Peyer's patch (tissue), 4 donors: ENCODE data around the gene COL23A1. TPM values are rescaled to one million over a fixed set of nuclear protein-coding genes. Genes with fewer than 3 reads are reported as not detected.

ENCODE experiments used
- DNase-seq, 3 donors: peaks; one replicate each; pipeline ENCODE4 v3.0.0-alpha.2; 2017 to 2019
- H3K27ac ChIP-seq, 4 donors: fragments of 200-600 bp; sonication (generic); one replicate each; pipeline ENCODE4 v1.5.1; 2016 to 2019
- H3K27me3 ChIP-seq, 2 donors: fragments of 200-600 bp; sonication (generic); one replicate each; pipeline ENCODE4 v1.5.1; 2019
- H3K36me3 ChIP-seq, 3 donors: fragments of 200-600 bp; sonication (generic); one replicate each; pipeline ENCODE4 v1.5.1; 2016 to 2019
- H3K4me1 ChIP-seq, 4 donors: fragments of 200-600 bp; sonication (generic); one replicate each; pipeline ENCODE4 v1.5.1; 2016 to 2019
- H3K4me3 ChIP-seq, 4 donors: fragments of 200-600 bp; sonication (generic); 1 replicate in 3 of 4; 2 replicates in 1 of 4; pipeline ENCODE4 v1.5.1; 2016 to 2019; ENCODE audit warnings: mild to moderate bottlenecking in 1 of 4
- H3K9me3 ChIP-seq, 4 donors: fragments of 200-600 bp; sonication (generic); one replicate each; pipeline ENCODE4 v1.5.1; 2016 to 2019; ENCODE audit warnings: mild to moderate bottlenecking in 1 of 4
- POLR2A ChIP-seq, 2 donors: fragments of 450-650 bp; IDR thresholded peaks; one replicate each; pipeline ENCODE4 v1.5.1; 2017; ENCODE audit warnings: antibody characterized with exemption in 2 of 2, mild to moderate bottlenecking in 2 of 2, moderate library complexity in 2 of 2
- total RNA-seq, 4 donors: library from RNA; depleted of rRNA; stranded (reverse); fragments of >200 nt; gene quantifications; one replicate each; pipeline ENCODE4 v1.1.0, GENCODE V29; 2016
- TF ChIP-seq, protein P1 (sequence below), 6 experiments: fragments of 450-650 bp in 4 of 6; fragments of 200-600 bp in 2 of 6; sonication (generic) in 1 of 6; IDR thresholded peaks; one replicate each; pipeline ENCODE4 v1.5.1; 2017 to 2019; ENCODE audit warnings: antibody characterized with exemption in 6 of 6, mild to moderate bottlenecking in 3 of 6, moderate library complexity in 1 of 6

COL23A1 gene
- total RNA-seq, 4 donors from 2014 or later = 0.57 to 5.8 (median 1.2) TPM; not detected in 1

- no peaks in the 10 kb centered on the region for H3K9me3 ChIP-seq
- no peak overlapping the region for H3K27ac ChIP-seq
- H3K36me3 ChIP-seq = no peaks in the 10 kb centered on the region
- H3K27me3 ChIP-seq = no peaks in the 10 kb centered on the region
- DNase-seq = peak in 1 of 3 donors; percentile 16
- no peak overlapping the region for H3K4me3 ChIP-seq
- H3K4me1 ChIP-seq = no peaks in the 10 kb centered on the region
- no peak for TF ChIP-seq POLR2A (IDR thresholded peaks at IDR 0.05)
- TF ChIP-seq, protein P1, sequence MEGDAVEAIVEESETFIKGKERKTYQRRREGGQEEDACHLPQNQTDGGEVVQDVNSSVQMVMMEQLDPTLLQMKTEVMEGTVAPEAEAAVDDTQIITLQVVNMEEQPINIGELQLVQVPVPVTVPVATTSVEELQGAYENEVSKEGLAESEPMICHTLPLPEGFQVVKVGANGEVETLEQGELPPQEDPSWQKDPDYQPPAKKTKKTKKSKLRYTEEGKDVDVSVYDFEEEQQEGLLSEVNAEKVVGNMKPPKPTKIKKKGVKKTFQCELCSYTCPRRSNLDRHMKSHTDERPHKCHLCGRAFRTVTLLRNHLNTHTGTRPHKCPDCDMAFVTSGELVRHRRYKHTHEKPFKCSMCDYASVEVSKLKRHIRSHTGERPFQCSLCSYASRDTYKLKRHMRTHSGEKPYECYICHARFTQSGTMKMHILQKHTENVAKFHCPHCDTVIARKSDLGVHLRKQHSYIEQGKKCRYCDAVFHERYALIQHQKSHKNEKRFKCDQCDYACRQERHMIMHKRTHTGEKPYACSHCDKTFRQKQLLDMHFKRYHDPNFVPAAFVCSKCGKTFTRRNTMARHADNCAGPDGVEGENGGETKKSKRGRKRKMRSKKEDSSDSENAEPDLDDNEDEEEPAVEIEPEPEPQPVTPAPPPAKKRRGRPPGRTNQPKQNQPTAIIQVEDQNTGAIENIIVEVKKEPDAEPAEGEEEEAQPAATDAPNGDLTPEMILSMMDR (IDR thresholded peaks at IDR 0.05) = no peak
These were observed 299.0 kb downstream of the COL23A1 start for GRCh38 chr5:178291161-178291561.

DNA sequence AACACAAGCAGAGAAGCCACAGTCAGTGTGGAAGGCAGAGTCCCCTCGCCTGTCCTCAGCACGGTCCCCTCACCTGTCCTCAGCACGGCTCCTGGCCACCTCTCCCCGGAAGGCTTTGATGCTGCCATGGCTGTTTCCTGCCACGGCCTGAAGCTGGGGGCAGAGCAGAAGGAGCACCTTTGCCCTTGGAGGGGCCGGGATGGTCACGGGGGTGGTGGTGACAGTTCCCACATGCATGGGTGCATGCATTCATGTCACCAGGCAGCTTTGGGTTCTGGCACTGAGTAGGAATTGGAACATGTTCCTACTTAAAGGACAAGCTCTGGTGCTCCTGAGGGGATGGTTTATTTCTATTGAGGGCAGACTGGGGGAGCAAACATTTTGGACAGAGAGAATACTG lies 299.8 kb downstream of the COL23A1 start:
- no peak overlapping the region for H3K4me3 ChIP-seq
- no peak overlapping the region for H3K27ac ChIP-seq
- H3K36me3 ChIP-seq = no peaks in the 10 kb centered on the region
- no peaks in the 10 kb centered on the region for H3K9me3 ChIP-seq
- no peaks in the 10 kb centered on the region for H3K4me1 ChIP-seq
- TF ChIP-seq, protein P1 (IDR thresholded peaks at IDR 0.05) = no peak
- no peak for TF ChIP-seq POLR2A (IDR thresholded peaks at IDR 0.05)
- DNase-seq = no peak
- no peaks in the 10 kb centered on the region for H3K27me3 ChIP-seq

- no peak for DNase-seq
- H3K36me3 ChIP-seq = no peaks in the 10 kb centered on the region
- no peak overlapping the region for H3K4me3 ChIP-seq
- no peaks in the 10 kb centered on the region for H3K9me3 ChIP-seq
- no peak overlapping the region for H3K27ac ChIP-seq
- H3K27me3 ChIP-seq = no peaks in the 10 kb centered on the region
- TF ChIP-seq, protein P1 (IDR thresholded peaks at IDR 0.05) = no peak
- no peak for TF ChIP-seq POLR2A (IDR thresholded peaks at IDR 0.05)
- H3K4me1 ChIP-seq = no peaks in the 10 kb centered on the region
These were observed 300.8 kb downstream of the COL23A1 start for GRCh38 chr5:178289438-178289837.

DNA sequence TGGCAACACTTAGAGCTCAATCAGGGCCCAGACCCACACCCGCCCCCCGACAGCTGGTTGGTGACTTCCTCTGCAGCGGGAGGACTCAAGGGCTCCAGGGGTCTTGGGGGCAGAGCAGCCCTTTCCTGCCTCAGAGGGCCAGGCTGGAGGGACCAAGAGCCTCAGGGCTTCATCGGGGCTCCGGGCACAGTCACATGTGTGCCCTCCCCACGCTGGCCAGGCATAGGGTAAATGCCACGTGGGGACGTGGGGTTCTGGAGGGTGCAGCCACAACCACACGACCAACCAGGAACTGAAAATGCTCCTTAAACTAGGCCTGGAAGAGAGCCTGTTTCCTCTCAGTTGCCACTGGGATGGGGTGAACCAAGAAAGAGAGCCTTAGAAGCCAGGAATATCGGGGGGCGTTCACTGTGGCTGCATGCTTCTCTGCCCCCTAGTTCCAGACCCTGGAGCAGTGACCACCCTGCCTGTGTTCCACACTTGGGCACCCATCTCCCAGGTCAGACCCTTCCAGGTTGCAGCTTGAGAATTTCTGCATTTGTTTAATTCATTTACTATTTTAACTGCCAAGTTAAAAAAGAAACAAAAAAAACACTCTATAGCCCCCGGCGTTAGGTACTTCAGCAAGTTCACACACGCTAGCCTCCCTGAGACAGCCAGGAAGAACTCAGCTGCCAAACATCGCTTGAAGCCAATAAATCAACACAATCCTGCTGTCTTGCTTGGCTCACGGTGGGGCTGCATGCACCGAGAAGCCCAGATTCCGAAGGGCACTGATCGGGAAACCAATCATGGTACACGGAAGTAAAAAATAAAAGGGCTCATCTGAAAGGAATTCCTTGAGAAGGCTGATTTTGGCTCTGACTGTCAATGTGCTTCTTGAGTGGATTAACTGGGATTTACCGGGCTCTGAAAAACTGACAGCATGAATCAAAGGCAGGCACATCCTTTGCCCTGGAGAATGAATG lies 301.5 kb downstream of the COL23A1 start:
- peak in 1 of 3 donors; percentile 29 for DNase-seq
- Histone ChIP-seq H3K36me3 (no peaks in the 10 kb centered on the region), H3K4me1 (no peaks in the 10 kb centered on the region), H3K27me3 (no peaks in the 10 kb centered on the region), H3K27ac (no peak overlapping the region), H3K9me3 (peaks cover 0 to 6% (median 0%) of the 10 kb centered on the region in 4 donors), H3K4me3 (no peak overlapping the region)
- TF ChIP-seq POLR2A (IDR thresholded peaks at IDR 0.05) = no peak
- TF ChIP-seq, protein P1 (IDR thresholded peaks at IDR 0.05) = no peak

GRCh38 chr5:178287791-178288105 lies 302.4 kb downstream of the COL23A1 start:
- DNase-seq = peak in 1 of 3 donors; percentile 26

More at GRCh38 chr5:178287791-178288105, 302.4 kb downstream of the COL23A1 start:
- H3K27me3 ChIP-seq = no peaks in the 10 kb centered on the region
- TF ChIP-seq, protein P1 (IDR thresholded peaks at IDR 0.05) = no peak
- TF ChIP-seq POLR2A (IDR thresholded peaks at IDR 0.05) = no peak
- H3K9me3 ChIP-seq = peaks cover 0 to 9% (median 0%) of the 10 kb centered on the region in 4 donors
- H3K27ac ChIP-seq = no peak overlapping the region
- no peak overlapping the region for H3K4me3 ChIP-seq
- no peaks in the 10 kb centered on the region for H3K36me3 ChIP-seq
- H3K4me1 ChIP-seq = no peaks in the 10 kb centered on the region
